Natural killer cell (primary cell): ENCODE results near the gene ZNF106. TPM values are rescaled to one million over a fixed set of nuclear protein-coding genes. Genes with fewer than 3 reads are reported as not detected.

Source experiments
- ATAC-seq, 3 donors: fragments of 150-1000 bp in 2 of 3; fragments of 200-7000 bp in 1 of 3; cut with Tn5 transposase; 1 replicate in 1 of 3; 2 replicates in 2 of 3; pipeline ENCODE4 v1.10.0; 2021; ENCODE audit warnings: mild to moderate bottlenecking in 2 of 3, moderate library complexity in 2 of 3
- DNase-seq, 2 donors: peaks; one replicate each; pipeline versions ENCODE4 v3.0.0 to v3.0.0-alpha.2; 2013 to 2021; ENCODE audit warnings: mixed read lengths in 1 of 2
- H3K27ac ChIP-seq: one replicate; pipeline ENCODE4 v1.5.1; 2013; ENCODE audit warnings: mild to moderate bottlenecking, low read length
- H3K27me3 ChIP-seq: one replicate; pipeline ENCODE4 v1.6.1; 2013; ENCODE audit warnings: low read length; ENCODE audit not compliant: control insufficient read depth, insufficient read depth
- H3K36me3 ChIP-seq: one replicate; pipeline ENCODE4 v1.6.1; 2013; ENCODE audit warnings: low read length; ENCODE audit not compliant: control insufficient read depth, insufficient read depth
- H3K4me1 ChIP-seq: one replicate; pipeline ENCODE4 v1.6.1; 2013; ENCODE audit warnings: low read length; ENCODE audit not compliant: control insufficient read depth, insufficient read depth
- H3K4me3 ChIP-seq: one replicate; pipeline ENCODE4 v1.5.1; 2013; ENCODE audit warnings: low read length
- H3K9me3 ChIP-seq: one replicate; pipeline ENCODE4 v1.6.1; 2013; ENCODE audit warnings: low read length; ENCODE audit not compliant: control insufficient read depth, insufficient read depth
- H3K27ac Mint-ChIP-seq, 2 donors: one replicate each; pipeline ENCODE4 v1.8.0; 2022; ENCODE audit warnings: mild to moderate bottlenecking in 2 of 2, mixed read lengths in 2 of 2, moderate library complexity in 1 of 2
- H3K27me3 Mint-ChIP-seq, 2 donors: one replicate each; pipeline ENCODE4 v1.8.0; 2022; ENCODE audit warnings: low read depth in 2 of 2, mixed read lengths in 2 of 2
- H3K36me3 Mint-ChIP-seq: one replicate; pipeline ENCODE4 v1.8.0; 2022; ENCODE audit warnings: mixed read lengths
- H3K4me1 Mint-ChIP-seq, 2 donors: one replicate each; pipeline ENCODE4 v1.8.0; 2022; ENCODE audit warnings: mixed read lengths in 2 of 2
- H3K4me3 Mint-ChIP-seq: one replicate; pipeline ENCODE4 v1.8.0; 2022; ENCODE audit warnings: mild to moderate bottlenecking, moderate library complexity, mixed read lengths
- H3K9me3 Mint-ChIP-seq, 2 donors: one replicate each; pipeline ENCODE4 v1.8.0; 2022; ENCODE audit warnings: mixed read lengths in 2 of 2
- WGBS: methylation state at CpG from one replicate; pipeline ENCODE4 v1.1.7; 2013; ENCODE audit warnings: missing lambda C conversion rate; ENCODE audit not compliant: insufficient coverage; 5-methylcytosine and 5-hydroxymethylcytosine counted together
- intact Hi-C: fragments of 100-400 bp; cut with micrococcal nuclease; formaldehyde crosslinking; loops from one replicate; pipeline ENCODE4 v1.14.2; 2022
- total RNA-seq, 4 donors: library from RNA; stranded (reverse); fragments of 120-200 nt in 1 of 4; gene quantifications; one replicate each; pipeline versions ENCODE4 v1.2.3 to v1.2.4, GENCODE V29; 2013 to 2022
- TF ChIP-seq, protein P1 (sequence below): fragments of 200-600 bp; IDR thresholded peaks from one replicate; pipeline ENCODE4 v1.8.0; 2022; ENCODE audit warnings: antibody characterized with exemption

ZNF106 gene
- total RNA-seq, 3 donors from 2014 or later (not counting 1 experiment from before 2014, with no cell fraction given) = 39.6 to 53.1 (median 52.2) TPM

DNA sequence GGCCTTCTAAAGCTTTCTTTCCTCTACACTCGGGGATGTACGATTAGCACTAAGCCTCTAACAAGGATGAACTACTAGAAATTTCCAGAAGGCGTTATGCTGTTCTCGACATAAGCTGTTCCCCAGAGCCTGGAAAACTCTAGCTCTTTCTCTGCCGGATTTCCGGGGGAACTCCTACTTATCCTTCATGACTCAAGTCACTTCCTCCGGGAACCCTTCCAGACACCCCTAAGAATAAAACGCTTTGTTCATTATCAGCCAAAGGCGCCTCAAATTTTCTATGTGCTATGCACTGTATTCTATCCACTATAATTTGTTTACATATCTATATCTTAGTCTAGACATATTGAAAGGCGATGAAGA lies 4.0 kb upstream of the ZNF106 start:
- DNase-seq (peak in 1 of 2 donors; percentile 60), ATAC-seq (no peak)
- TF ChIP-seq, protein P1, sequence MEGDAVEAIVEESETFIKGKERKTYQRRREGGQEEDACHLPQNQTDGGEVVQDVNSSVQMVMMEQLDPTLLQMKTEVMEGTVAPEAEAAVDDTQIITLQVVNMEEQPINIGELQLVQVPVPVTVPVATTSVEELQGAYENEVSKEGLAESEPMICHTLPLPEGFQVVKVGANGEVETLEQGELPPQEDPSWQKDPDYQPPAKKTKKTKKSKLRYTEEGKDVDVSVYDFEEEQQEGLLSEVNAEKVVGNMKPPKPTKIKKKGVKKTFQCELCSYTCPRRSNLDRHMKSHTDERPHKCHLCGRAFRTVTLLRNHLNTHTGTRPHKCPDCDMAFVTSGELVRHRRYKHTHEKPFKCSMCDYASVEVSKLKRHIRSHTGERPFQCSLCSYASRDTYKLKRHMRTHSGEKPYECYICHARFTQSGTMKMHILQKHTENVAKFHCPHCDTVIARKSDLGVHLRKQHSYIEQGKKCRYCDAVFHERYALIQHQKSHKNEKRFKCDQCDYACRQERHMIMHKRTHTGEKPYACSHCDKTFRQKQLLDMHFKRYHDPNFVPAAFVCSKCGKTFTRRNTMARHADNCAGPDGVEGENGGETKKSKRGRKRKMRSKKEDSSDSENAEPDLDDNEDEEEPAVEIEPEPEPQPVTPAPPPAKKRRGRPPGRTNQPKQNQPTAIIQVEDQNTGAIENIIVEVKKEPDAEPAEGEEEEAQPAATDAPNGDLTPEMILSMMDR = no peak
- H3K9me3 Mint-ChIP-seq = no peaks in the 10 kb centered on the region
- intact Hi-C loops = loop anchor here (5.0 to 10.0 kb wide), 3 partner anchors 52 to 427 kb away; partner anchors contain the start of genes HAUS2, LRRC57 and TTBK2
- H3K27me3 ChIP-seq = no peaks in the 10 kb centered on the region
- WGBS = 4% methylated on average over 9 of the region's 10 CpGs
- peaks cover 42% of the 10 kb centered on the region for H3K4me1 ChIP-seq
- no peaks in the 10 kb centered on the region for H3K9me3 ChIP-seq
- H3K36me3 Mint-ChIP-seq = no peaks in the 10 kb centered on the region
- H3K27ac ChIP-seq = peak overlapping the region; percentile 53
- peak overlapping the region; percentile 89 to 95 for H3K27ac Mint-ChIP-seq
- H3K4me3 Mint-ChIP-seq = peak overlapping the region; percentile 98
- peak overlapping the region; percentile 80 for H3K4me3 ChIP-seq
- no peaks in the 10 kb centered on the region for H3K27me3 Mint-ChIP-seq
- H3K4me1 Mint-ChIP-seq = peaks cover 54 to 68% of the 10 kb centered on the region in 2 donors
- no peaks in the 10 kb centered on the region for H3K36me3 ChIP-seq

DNA sequence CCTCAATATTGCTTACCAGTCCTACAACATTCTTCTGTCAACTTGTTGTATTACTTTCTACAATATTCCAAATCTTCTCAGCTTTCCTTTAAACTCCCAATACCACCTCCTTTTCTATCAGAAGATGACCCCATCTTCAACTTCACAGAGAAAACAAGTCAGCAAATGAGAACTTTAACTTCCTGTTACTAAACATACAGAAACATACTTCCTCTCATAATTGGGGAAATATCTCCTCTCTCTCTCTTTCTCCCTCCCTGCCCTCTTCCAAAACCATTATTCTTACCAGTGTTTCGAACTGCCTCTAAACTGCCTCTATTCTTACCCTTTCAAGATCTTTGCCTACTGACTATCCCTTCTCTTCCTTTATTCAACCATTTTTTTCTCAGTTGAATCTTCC lies 2.7 kb upstream of the ZNF106 start:
- TF ChIP-seq, protein P1 = no peak
- no peaks in the 10 kb centered on the region for H3K9me3 Mint-ChIP-seq
- peaks cover 53 to 63% of the 10 kb centered on the region in 2 donors for H3K4me1 Mint-ChIP-seq
- H3K36me3 ChIP-seq = no peaks in the 10 kb centered on the region
- peak overlapping the region; percentile 49 for H3K4me3 Mint-ChIP-seq
- H3K27ac ChIP-seq = no peak overlapping the region
- H3K9me3 ChIP-seq = no peaks in the 10 kb centered on the region
- H3K4me1 ChIP-seq = peaks cover 53% of the 10 kb centered on the region
- no peaks in the 10 kb centered on the region for H3K36me3 Mint-ChIP-seq
- 69% methylated on average over 1 of the region's 1 CpG for WGBS
- no peak for DNase-seq
- H3K27ac Mint-ChIP-seq = peak overlapping the region; percentile 4 to 89
- no peaks in the 10 kb centered on the region for H3K27me3 Mint-ChIP-seq
- no peak overlapping the region for H3K4me3 ChIP-seq
- H3K27me3 ChIP-seq = no peaks in the 10 kb centered on the region
- ATAC-seq = no peak
- intact Hi-C loops = loop anchor here (5.0 to 10.0 kb wide), 2 partner anchors 161 to 429 kb away; partner anchors contain the start of gene TTBK2

DNA sequence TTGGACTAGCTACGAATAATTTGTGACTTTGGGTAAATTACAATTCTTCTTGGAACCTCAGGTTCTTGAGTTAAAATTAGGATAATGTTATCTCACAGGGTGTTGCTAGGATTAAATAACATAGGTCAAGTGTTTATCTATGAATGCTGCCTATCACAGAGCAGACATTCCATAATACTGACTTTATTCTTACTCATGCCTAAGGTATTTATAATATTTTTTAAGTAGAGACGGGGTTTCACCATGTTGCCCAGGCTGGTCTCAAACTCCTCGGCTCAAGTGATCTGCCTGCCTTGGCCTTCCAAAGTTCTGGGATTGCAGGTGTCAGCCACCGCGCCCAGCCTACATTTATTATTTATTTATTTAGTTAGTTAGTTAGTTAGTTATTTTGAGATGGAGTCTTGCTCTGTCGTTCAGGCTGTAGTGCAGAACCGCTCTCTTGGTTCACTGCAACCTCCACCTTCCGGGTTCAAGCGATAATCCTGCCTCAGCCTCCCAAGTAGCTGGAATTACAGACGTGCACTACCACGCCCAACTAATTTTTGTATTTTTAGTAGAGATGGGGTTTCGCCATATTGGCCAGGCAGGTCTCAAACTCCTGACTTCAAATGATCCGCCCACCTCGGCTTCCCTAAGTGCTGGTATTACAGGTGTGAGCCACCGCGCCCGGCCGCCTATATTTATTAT lies 741 bp upstream of the ZNF106 start:
- Mint-ChIP-seq H3K9me3 (no peaks in the 10 kb centered on the region), H3K27me3 (no peaks in the 10 kb centered on the region), H3K36me3 (no peaks in the 10 kb centered on the region), H3K4me3 (peak overlapping the region; percentile 100), H3K4me1 (peaks cover 50 to 56% of the 10 kb centered on the region in 2 donors), H3K27ac (peak overlapping the region; percentile 97 to 98)
- 95% methylated on average over 16 of the region's 18 CpGs for WGBS
- intact Hi-C loops = loop anchor here (1.0 to 10.0 kb wide), 3 partner anchors 163 to 431 kb away; partner anchors contain the start of genes GANC, TMEM87A and TTBK2
- TF ChIP-seq, protein P1 = no peak
- Histone ChIP-seq H3K27ac (peak overlapping the region; percentile 95), H3K9me3 (no peaks in the 10 kb centered on the region), H3K36me3 (no peaks in the 10 kb centered on the region), H3K27me3 (no peaks in the 10 kb centered on the region), H3K4me1 (peaks cover 46% of the 10 kb centered on the region), H3K4me3 (peak overlapping the region; percentile 87)
- no peak for ATAC-seq
- no peak for DNase-seq
